ENCODE results near the gene APLP2. TPM values are rescaled to one million over a fixed set of nuclear protein-coding genes. Genes with fewer than 3 reads are reported as not detected.

APLP2 gene
- total RNA-seq, 8 experiments from 2014 or later = 125 to 1,363 (median 350) TPM

GRCh38 chr11:130145975-130146776 lies 76.5 kb downstream of the APLP2 start:
- 34 to 95% (median 79%) methylated on average over 1 to 6 of the region's 15 CpGs; no CpG with 5 or more reads in 4 of the 10 experiments for WGBS, 10 experiments
- Histone ChIP-seq H3K4me1 (replicated peaks in 1 of 2) (peaks cover 12 to 24% of the 10 kb centered on the region in 2 donors), H3K27ac (no peak overlapping the region), H3K4me3 (no peak overlapping the region)
- ATAC-seq (replicated peaks in 6 of 8) = peak in 5 of 8 experiments; percentile 17 to 87 (median 32)
- in situ Hi-C loops (cut with MboI; ENCODE audit: low pct_unique_long_range_greater_than_20kb in 2 of 9, low sequenced_read_pairs in 9 of 9, unreplicated experiment in 9 of 9) = loop anchor here in 5 of 9 experiments (25.0 kb wide), 2 partner anchors 209 to 234 kb away; no protein-coding TSS in a partner anchor

GRCh38 chr11:130146796-130147195 lies 77.1 kb downstream of the APLP2 start:
- Histone ChIP-seq H3K27ac (no peak overlapping the region), H3K4me3 (no peak overlapping the region)
- in situ Hi-C loops (cut with MboI; ENCODE audit: low pct_unique_long_range_greater_than_20kb in 2 of 9, low sequenced_read_pairs in 9 of 9, unreplicated experiment in 9 of 9) = loop anchor here in 5 of 9 experiments (25.0 kb wide), 2 partner anchors 209 to 234 kb away; no protein-coding TSS in a partner anchor

GRCh38 chr11:130148796-130149326 lies 79.2 kb downstream of the APLP2 start:
- Histone ChIP-seq H3K4me3 (no peak overlapping the region), H3K4me1 (replicated peaks in 1 of 2) (peaks cover 12 to 22% of the 10 kb centered on the region in 2 donors), H3K27ac (no peak overlapping the region)
- WGBS, 10 experiments = 60 to 100% (median 92%) methylated on average over 1 to 11 of the region's 12 CpGs
- ATAC-seq (replicated peaks in 6 of 8) = no peak
- in situ Hi-C loops (cut with MboI; ENCODE audit: low pct_unique_long_range_greater_than_20kb in 2 of 9, low sequenced_read_pairs in 9 of 9, unreplicated experiment in 9 of 9) = loop anchor here in 5 of 9 experiments (25.0 kb wide), 2 partner anchors 212 to 237 kb away; no protein-coding TSS in a partner anchor

More at GRCh38 chr11:130146796-130147195, 77.1 kb downstream of the APLP2 start:
- 83 to 100% (median 92%) methylated on average over 1 to 4 of the region's 5 CpGs; no CpG with 5 or more reads in 2 of the 10 experiments for WGBS, 10 experiments
- H3K4me1 ChIP-seq (replicated peaks in 1 of 2) = peaks cover 12 to 24% of the 10 kb centered on the region in 2 donors
- peak in 3 of 8 experiments; percentile 6 to 18 (median 13) for ATAC-seq (replicated peaks in 6 of 8)

GRCh38 chr11:130150790-130151189 lies 81.1 kb downstream of the APLP2 start:
- H3K4me3 ChIP-seq = no peak overlapping the region
- WGBS, 10 experiments = 78 to 100% (median 99%) methylated on average over 1 to 6 of the region's 7 CpGs; no CpG with 5 or more reads in 2 of the 10 experiments
- no peak for ATAC-seq (replicated peaks in 6 of 8)
- H3K4me1 ChIP-seq (replicated peaks in 1 of 2) = peaks cover 0 to 4% of the 10 kb centered on the region in 2 donors
- in situ Hi-C loops (cut with MboI; ENCODE audit: low pct_unique_long_range_greater_than_20kb in 2 of 9, low sequenced_read_pairs in 9 of 9, unreplicated experiment in 9 of 9) = no loop called here
- H3K27ac ChIP-seq = no peak overlapping the region

- Histone ChIP-seq H3K27ac (no peak overlapping the region), H3K4me1 (replicated peaks in 1 of 2) (peaks cover 0 to 3% of the 10 kb centered on the region in 2 donors), H3K4me3 (no peak overlapping the region)
- no peak for ATAC-seq (replicated peaks in 6 of 8)
- in situ Hi-C loops (cut with MboI; ENCODE audit: low pct_unique_long_range_greater_than_20kb in 2 of 9, low sequenced_read_pairs in 9 of 9, unreplicated experiment in 9 of 9) = no loop called here
- WGBS, 10 experiments = 67 to 100% (median 100%) methylated on average over 1 of the region's 1 CpG; no CpG with 5 or more reads in 1 of the 10 experiments
These were observed 81.5 kb downstream of the APLP2 start for GRCh38 chr11:130151196-130151595.

DNA sequence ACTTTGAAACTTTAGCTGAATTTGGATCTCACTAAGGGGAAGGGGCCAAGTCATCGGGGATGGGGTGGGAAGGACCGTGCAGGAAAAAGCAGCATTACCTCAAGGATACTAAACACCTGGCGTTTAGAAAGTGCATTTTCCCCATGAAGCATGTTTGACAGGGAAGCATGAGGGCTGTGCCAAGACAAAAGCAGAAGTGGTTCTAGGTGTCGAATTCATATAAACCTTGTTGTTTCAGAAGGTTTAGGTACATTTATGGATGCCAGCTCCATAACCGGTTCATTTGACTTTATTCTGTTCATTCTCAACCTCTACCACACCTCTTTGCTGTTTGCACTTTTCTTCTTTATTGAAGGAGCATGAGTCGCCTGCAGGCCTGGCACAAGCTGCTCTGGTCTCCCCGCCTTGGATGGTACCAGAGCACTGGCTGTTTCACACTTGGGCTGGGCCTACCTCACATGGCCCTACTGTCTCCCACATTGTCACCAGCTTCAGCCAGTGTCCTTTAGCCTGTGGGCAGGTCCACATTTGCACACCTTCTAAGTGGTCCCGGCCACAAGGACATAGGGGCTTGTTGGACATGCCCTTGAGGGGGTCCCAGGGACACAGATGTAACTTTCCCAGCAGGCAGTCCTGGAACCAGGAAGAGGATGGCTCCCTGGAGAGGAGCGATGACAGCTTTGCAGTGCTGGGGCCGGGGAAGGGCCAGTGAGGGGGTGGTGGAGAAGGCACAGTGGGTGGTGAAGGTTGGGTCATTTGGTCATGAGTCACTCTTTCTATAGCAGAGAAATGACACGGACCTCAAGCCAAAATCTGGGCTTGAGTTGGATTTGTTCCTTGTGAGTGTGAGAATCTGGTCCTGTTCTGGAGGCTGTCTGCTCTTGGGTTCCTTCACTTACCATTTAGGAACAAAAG lies 86.7 kb downstream of the APLP2 start:
- 67 to 100% (median 96%) methylated on average over 1 to 5 of the region's 11 CpGs; no CpG with 5 or more reads in 2 of the 10 experiments for WGBS, 10 experiments
- Histone ChIP-seq H3K27ac (no peak overlapping the region), H3K4me1 (replicated peaks in 1 of 2) (no peaks in the 10 kb centered on the region), H3K4me3 (no peak overlapping the region)
- ATAC-seq (replicated peaks in 6 of 8) = peak in 3 of 8 experiments; percentile 41 to 71 (median 54)
- in situ Hi-C loops (cut with MboI; ENCODE audit: low pct_unique_long_range_greater_than_20kb in 2 of 9, low sequenced_read_pairs in 9 of 9, unreplicated experiment in 9 of 9) = no loop called here

DNA sequence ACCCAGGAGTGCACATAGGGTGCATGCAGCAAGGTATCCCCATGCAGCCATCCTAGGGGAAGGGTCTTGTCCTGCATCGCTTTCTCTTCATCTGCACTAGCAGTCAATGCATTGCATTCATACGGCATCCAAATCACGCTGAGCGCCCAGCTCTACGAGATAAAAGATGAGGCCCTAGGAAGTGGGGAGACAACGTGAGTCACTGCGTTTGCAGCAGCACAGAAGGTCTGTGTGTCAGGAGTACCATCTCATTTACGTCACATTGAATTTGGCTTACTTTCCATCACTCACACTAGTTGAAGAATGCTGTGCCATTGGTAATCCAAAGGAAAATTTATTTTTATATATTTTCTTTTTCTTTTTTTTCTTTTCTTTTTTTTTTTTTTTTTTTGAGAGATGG lies 87.4 kb downstream of the APLP2 start:
- WGBS, 10 experiments = 69 to 100% (median 84%) methylated on average over 1 to 7 of the region's 8 CpGs; no CpG with 5 or more reads in 1 of the 10 experiments
- Histone ChIP-seq H3K4me1 (replicated peaks in 1 of 2) (no peaks in the 10 kb centered on the region), H3K27ac (no peak overlapping the region), H3K4me3 (no peak overlapping the region)
- in situ Hi-C loops (cut with MboI; ENCODE audit: low pct_unique_long_range_greater_than_20kb in 2 of 9, low sequenced_read_pairs in 9 of 9, unreplicated experiment in 9 of 9) = no loop called here
- no peak for ATAC-seq (replicated peaks in 6 of 8)

GRCh38 chr11:130157840-130158239 lies 88.1 kb downstream of the APLP2 start:
- Histone ChIP-seq H3K27ac (no peak overlapping the region), H3K4me1 (replicated peaks in 1 of 2) (no peaks in the 10 kb centered on the region), H3K4me3 (no peak overlapping the region)
- 68 to 100% (median 87%) methylated on average over 1 to 3 of the region's 3 CpGs; no CpG with 5 or more reads in 2 of the 10 experiments for WGBS, 10 experiments
- in situ Hi-C loops (cut with MboI; ENCODE audit: low pct_unique_long_range_greater_than_20kb in 2 of 9, low sequenced_read_pairs in 9 of 9, unreplicated experiment in 9 of 9) = no loop called here
- ATAC-seq (replicated peaks in 6 of 8) = no peak

GRCh38 chr11:130159139-130159538 lies 89.4 kb downstream of the APLP2 start:
- no peak overlapping the region for H3K4me3 ChIP-seq
- in situ Hi-C loops (cut with MboI; ENCODE audit: low pct_unique_long_range_greater_than_20kb in 2 of 9, low sequenced_read_pairs in 9 of 9, unreplicated experiment in 9 of 9) = no loop called here
- H3K4me1 ChIP-seq (replicated peaks in 1 of 2) = no peaks in the 10 kb centered on the region
- ATAC-seq (replicated peaks in 6 of 8) = no peak
- WGBS, 10 experiments = 60 to 97% (median 81%) methylated on average over 1 to 10 of the region's 14 CpGs; no CpG with 5 or more reads in 3 of the 10 experiments
- no peak overlapping the region for H3K27ac ChIP-seq

DNA sequence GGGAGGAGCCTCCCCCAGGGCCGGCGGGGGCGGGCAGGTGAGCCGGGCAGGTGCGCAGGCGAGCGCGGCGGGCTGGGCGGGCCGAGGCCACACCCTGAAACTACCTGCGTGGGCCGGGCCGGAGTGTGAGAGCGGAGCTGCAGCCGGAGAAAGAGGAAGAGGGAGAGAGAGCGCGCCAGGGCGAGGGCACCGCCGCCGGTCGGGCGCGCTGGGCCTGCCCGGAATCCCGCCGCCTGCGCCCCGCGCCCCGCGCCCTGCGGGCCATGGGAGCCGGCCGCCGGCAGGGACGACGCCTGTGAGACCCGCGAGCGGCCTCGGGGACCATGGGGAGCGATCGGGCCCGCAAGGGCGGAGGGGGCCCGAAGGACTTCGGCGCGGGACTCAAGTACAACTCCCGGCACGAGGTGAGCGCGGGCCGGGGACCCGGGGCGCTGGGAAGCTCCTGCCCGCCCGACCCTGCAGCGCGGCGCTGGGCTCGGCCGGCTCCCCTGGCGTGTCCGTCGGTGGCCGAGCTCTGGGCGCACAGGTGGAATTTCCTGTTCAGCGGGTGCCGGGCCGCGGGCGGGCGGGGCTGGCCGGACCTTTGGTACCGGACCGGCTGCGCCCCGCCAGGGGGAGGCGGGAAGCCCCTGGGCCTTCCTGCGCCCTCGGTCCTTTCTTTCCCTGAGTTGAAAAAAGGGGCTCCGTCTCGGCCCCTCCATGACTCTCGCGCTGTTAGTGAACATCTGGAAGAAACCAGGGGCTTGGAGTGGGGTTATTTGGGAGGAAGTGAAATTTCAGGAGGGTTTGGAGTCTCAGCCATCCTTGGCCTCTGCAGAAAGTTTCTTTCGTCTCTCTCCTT lies 90.2 kb downstream of the APLP2 start, which contains the start of gene ST14:
ST14 (plus strand) TSS at position 126 of the 841 bp plus-strand sequence; CDS start at position 324, 198 bp downstream.
- Histone ChIP-seq H3K4me3 (peak within 1 kb of the TSS in 1 of 5 donors; percentile 23), H3K4me1 (replicated peaks in 1 of 2) (no peaks in the 10 kb centered on the region), H3K27ac (no peak within 1 kb of the TSS)
- in situ Hi-C loops (cut with MboI; ENCODE audit: low pct_unique_long_range_greater_than_20kb in 2 of 9, low sequenced_read_pairs in 9 of 9, unreplicated experiment in 9 of 9) = no loop called here
- 0 to 80% (median 33%) methylated on average over 1 to 6 of the region's 89 CpGs; no CpG with 5 or more reads in 6 of the 10 experiments for WGBS, 10 experiments
- ATAC-seq (replicated peaks in 6 of 8) = peak in 4 of 8 experiments; percentile 20 to 37 (median 30)

DNA sequence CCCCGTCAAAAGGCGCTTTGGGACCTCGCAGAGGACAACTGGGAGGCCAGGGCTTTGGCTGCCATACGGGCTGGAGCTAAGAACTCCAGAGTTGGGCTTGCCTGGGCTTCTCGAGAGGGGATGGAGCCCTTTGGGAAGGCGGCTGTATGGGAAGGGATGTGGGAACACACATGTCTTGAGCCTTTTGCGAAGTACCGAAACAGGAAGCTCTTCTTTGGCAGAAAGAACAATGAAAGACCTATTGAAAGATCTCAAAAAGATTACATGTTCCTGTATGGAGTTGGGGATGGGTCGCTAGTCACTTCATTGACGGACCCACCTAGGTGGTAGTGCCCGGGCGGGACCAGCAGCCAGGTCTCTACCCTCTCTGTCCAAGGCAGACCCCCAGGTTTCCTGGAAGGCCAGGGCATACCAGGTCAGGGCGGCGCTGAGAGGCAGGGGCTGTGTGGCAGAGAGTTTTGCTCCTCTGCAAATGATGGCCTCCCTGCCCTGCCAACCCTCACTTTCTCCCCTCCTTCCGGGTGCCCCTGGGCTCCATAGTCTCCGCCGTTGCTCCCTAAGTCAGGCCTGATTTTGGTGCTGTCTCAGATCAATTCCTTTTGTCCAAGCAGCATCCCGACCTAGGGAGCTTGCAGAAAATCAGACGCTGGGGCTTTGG lies 90.9 kb downstream of the APLP2 start:
- WGBS, 10 experiments = 28 to 84% (median 61%) methylated on average over 2 to 9 of the region's 19 CpGs; no CpG with 5 or more reads in 2 of the 10 experiments
- Histone ChIP-seq H3K4me1 (replicated peaks in 1 of 2) (no peaks in the 10 kb centered on the region), H3K4me3 (no peak overlapping the region), H3K27ac (no peak overlapping the region)
- in situ Hi-C loops (cut with MboI; ENCODE audit: low pct_unique_long_range_greater_than_20kb in 2 of 9, low sequenced_read_pairs in 9 of 9, unreplicated experiment in 9 of 9) = no loop called here
- no peak for ATAC-seq (replicated peaks in 6 of 8)
